ENCODE data around the gene UXS1. TPM values are rescaled to one million over a fixed set of nuclear protein-coding genes. Genes with fewer than 3 reads are reported as not detected.

The UXS1 gene
- total and polyA plus RNA-seq, 2 of the 8 experiments (the other 6 are each of a cell fraction or from before 2014, with no cell fraction given): 44.5 to 63.4 TPM

- TF ChIP-seq, protein P1, sequence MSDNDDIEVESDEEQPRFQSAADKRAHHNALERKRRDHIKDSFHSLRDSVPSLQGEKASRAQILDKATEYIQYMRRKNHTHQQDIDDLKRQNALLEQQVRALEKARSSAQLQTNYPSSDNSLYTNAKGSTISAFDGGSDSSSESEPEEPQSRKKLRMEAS (IDR thresholded peaks at IDR 0.05): no peak
- TF ChIP-seq, protein P2, sequence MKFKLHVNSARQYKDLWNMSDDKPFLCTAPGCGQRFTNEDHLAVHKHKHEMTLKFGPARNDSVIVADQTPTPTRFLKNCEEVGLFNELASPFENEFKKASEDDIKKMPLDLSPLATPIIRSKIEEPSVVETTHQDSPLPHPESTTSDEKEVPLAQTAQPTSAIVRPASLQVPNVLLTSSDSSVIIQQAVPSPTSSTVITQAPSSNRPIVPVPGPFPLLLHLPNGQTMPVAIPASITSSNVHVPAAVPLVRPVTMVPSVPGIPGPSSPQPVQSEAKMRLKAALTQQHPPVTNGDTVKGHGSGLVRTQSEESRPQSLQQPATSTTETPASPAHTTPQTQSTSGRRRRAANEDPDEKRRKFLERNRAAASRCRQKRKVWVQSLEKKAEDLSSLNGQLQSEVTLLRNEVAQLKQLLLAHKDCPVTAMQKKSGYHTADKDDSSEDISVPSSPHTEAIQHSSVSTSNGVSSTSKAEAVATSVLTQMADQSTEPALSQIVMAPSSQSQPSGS (IDR thresholded peaks at IDR 0.05; ENCODE audit: low read length): no peak
- no peak for TF ChIP-seq PHF8 (conservative IDR thresholded peaks at IDR 0.05; ENCODE audit: low read depth, low read length)
- TF ChIP-seq YY1 (IDR thresholded peaks at IDR 0.05; ENCODE audit: low read depth, low read length): no peak
- no peak for TF ChIP-seq ZNF274 (IDR thresholded peaks at IDR 0.05; ENCODE audit: borderline replicate concordance, extremely low read depth, low read length)
These were observed 14.3 kb upstream of the UXS1 start (continued) for GRCh38 chr2:106208399-106208798.

Measured in H1 (cell line).